HG02678 (cell line): ENCODE data around the gene PLCH2.

Experiments
- ATAC-seq: cut with Tn5 transposase; IDR thresholded peaks from one replicate; pipeline ENCODE4 v1.9.1; 2021; ENCODE audit warnings: mild to moderate bottlenecking, moderate library complexity; ENCODE audit not compliant: unreplicated experiment

PLCH2 gene

DNA sequence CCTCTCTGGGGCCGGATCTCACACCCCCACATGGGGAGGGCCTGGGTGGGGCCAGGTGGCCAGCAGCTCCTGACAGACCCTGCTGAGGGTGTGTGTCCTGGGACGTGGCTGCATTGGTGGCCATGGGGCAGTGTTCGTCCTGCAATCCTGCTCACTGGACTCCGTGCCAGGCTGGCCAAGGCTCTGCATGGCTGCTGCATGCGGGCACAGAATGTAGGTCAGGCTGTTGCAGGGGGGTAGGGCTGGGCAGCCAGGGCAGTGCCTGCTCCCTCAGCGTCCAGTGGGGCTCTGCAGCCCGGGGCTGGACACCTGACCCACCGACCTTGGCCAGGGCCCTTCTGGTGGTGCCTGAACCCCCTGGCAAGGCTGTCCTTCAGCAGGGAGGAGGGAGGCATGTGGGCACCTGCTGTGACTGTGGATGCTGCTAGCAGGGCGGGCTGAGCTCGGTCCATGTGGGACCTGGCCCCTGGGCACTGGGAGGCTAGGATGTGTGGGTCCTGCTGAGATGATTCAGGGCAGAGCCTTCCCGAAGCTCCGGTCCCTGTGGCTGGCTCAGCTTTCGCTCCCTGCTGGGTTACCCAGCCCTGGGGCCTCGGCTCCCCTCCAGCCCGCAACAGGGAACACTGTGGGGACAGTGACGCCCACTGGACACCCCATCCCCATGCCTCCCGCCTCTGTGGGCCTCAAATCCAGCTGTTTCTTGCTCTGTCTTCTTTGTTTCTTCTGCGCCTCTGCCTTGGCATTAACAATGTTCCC lies 14.9 kb upstream of the PLCH2 start:
- ATAC-seq, result no peak

GRCh38 chr1:2462819-2463218 lies 13.3 kb upstream of the PLCH2 start:
- no peak for ATAC-seq

GRCh38 chr1:2463396-2463795 lies 12.7 kb upstream of the PLCH2 start:
- no peak for ATAC-seq

GRCh38 chr1:2465371-2466269 lies 10.5 kb upstream of the PLCH2 start:
- ATAC-seq, result no peak

- no peak for ATAC-seq
These were observed 9.8 kb upstream of the PLCH2 start for GRCh38 chr1:2466270-2466665.

DNA sequence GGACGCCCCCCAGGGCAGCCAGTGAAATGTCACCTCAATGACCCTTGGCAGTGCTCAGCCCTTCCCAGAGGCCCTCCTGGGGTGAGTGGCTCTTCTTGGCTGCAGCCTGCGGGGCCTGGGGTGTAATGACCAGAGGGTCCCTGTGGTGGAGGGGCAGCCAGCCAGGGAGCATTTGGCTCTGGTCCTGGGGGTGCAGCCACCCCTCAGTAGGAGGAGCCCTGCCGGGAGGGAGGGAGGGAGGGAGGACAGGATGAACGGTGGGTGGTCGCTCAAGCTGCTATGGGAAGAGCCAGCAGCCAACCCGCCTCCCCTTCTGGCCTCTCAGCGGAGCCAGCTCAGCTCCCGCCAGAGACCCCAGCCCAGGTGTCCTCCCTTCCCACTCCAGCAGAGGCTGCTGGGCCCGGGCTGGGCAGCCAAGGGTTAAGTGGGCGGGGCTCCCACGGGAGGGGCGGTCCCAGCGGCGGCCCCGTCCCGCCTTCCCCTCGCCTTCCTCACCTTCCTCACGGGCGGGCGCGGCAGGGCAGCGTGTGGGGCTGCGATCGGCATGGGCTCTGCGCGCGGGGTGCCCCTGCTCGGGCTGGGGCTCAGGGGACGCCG lies 9.0 kb upstream of the PLCH2 start:
- ATAC-seq, result no peak

GRCh38 chr1:2468041-2468472 lies 8.0 kb upstream of the PLCH2 start:
- ATAC-seq, result no peak

GRCh38 chr1:2468540-2468939 lies 7.5 kb upstream of the PLCH2 start:
- no peak for ATAC-seq

GRCh38 chr1:2469103-2469940 lies 6.8 kb upstream of the PLCH2 start:
- ATAC-seq, result no peak

GRCh38 chr1:2470290-2471158 lies 5.6 kb upstream of the PLCH2 start:
- no peak for ATAC-seq

DNA sequence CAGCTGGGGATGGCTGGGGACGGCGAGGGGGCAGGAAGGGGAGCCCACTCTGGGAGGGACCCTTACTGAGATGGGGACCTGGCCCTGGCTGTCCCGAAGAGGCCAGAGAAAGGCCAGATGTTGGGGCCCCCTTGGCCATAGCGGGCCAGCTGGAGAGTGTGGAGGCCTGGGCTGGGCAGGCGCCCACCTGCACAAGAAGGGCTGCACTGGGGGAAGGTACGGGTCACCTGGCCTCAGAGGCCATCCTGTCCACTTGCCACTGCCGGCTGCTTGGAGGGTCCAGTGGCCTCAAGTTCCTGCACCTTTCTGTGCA lies 5.0 kb upstream of the PLCH2 start:
- ATAC-seq, result no peak

- ATAC-seq, result no peak
These were observed 4.5 kb upstream of the PLCH2 start for GRCh38 chr1:2471587-2472001.

DNA sequence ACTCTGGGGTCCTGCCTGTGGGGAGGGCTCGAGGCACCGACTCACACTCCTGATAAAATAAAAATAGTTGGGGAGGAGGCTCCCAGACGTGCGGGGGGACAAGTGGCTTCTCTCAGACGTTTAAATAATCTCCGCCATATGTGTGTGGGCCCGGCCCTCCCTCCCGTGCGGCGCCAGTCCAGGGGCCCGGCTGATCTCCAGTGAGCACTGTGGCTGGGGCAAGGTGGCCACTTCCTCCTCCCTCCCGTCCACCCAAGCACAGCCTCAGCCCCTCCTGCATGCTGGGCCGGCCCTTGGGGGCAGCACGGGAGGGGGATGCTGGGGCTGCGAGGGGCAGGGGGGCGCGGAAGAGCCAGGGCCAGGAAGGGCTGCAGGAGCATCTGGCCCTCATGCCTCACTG lies 4.0 kb upstream of the PLCH2 start:
- no peak for ATAC-seq

DNA sequence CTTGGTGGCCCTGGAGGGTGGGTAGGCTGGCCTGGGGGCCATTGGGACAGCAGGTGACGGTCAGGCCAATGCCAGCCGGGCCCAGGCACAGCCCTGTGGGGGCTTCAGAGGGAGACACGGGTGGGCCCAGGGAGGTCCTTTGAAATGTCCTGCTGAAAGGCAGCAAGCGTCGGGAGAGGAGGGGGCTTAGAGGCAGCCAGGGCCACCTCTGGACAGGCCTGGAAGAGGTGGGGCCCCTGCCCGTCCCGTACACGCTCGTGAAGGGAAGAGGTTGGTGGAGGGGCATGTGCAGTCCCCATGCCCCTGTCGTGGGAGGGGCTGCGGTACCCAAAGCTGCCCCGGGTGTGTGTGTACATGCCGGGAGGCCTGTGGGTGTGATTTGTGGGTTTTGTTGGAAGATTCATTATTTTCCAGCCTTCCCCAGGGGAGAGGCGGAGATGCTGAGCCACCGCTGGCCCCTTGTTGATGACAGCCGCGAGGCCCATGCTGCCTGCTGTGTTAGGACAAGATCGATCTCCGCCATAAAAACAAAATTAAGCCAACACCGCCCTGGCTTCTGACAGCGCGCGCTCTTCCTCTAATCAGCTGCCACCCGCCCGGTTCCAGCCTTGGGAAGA lies 3.4 kb upstream of the PLCH2 start:
- ATAC-seq, result no peak

DNA sequence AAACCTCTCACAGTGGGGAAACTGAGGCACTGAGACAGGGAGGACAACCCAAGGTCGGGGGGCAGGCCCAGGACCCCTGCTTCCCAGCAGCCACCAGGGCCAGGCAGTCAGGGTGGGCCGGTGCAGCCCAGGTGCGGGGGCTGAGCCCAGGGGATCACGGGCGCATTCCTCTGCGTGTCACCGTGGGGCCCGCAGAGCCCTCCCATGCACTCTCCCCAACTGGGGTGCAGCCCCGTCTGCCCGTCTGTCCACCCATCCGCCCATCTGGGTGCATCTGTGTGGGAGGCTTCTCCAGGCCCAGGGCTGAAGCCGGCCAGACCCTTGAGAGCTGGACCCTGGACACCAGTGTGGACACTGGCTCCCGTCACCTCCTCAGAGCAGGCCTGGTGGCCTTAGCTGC lies 2.9 kb upstream of the PLCH2 start:
- no peak for ATAC-seq

DNA sequence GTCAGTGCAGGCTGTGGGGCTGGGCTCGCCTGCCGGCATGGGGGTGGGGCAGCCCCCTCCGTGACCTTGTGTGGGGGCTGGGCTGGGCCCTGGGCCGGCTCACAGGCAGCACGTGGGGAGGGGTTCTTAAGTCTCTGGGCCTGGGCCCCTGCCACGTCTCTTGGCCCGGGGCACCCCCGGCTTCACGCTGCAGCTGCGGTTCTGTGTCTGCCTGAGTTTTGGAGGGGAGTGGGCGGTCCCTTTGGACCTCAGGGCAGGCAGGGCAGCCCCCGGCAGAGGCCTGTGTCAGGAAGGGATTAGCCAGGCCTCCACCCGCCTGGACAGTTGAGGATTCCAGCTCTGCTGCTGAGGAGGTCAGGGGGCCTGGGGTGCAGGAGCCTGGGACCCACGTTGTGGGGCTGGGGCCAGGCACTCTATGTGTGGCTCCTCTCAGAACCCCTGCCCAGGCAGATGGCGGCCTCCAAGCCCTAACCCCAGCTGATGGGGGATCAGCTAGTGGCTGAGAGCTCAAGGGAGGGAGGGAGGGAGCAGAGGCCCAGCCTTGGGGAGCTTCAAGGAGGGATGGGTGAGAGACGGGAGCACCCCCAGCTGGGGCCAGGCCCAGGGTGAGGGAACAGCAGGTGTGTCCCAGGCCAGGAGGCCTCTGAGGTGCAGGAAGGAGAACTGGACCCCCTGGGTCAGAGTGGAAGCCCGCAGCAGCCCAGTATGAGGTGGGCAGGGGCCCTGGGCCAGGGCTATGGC lies 1.8 kb upstream of the PLCH2 start:
- ATAC-seq, result no peak

DNA sequence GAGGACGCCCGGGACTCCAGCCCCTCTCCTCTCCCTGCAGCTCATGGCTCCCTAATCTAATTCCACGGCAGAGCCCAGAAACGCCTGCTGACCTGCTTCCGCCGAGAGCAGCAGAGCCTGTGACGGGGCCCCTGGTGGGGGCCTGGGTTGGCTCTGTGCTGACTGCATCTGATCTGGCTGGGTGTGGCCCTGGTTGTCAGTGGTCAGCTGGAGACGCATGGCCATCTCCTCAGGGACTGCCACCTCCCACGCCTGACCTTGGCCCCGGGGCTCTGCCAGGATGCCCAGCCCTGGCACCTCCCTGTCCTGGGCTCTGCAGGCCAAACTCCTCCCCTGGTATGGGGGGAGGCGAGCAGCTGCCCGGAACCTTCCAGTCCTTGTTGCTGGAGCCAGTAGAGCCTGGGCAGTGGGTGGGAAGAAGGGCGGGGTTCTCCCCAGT lies 1.1 kb upstream of the PLCH2 start:
- no peak for ATAC-seq

GRCh38 chr1:2475571-2475970 lies 518 bp upstream of the PLCH2 start:
- no peak for ATAC-seq

- no peak for ATAC-seq
These were observed 1.2 kb downstream of the PLCH2 start for GRCh38 chr1:2477309-2477708.
